Measurements from ENCODE around the gene SPCS3.
A peak's percentile ranks its signal among the peaks of the same experiment; 100 is the strongest.
"Not testable (repeated sequence)": the region's sequence is repeated elsewhere in the genome, so short reads cannot be mapped to it uniquely, and the experiment has no call there.

The SPCS3 gene

DNA sequence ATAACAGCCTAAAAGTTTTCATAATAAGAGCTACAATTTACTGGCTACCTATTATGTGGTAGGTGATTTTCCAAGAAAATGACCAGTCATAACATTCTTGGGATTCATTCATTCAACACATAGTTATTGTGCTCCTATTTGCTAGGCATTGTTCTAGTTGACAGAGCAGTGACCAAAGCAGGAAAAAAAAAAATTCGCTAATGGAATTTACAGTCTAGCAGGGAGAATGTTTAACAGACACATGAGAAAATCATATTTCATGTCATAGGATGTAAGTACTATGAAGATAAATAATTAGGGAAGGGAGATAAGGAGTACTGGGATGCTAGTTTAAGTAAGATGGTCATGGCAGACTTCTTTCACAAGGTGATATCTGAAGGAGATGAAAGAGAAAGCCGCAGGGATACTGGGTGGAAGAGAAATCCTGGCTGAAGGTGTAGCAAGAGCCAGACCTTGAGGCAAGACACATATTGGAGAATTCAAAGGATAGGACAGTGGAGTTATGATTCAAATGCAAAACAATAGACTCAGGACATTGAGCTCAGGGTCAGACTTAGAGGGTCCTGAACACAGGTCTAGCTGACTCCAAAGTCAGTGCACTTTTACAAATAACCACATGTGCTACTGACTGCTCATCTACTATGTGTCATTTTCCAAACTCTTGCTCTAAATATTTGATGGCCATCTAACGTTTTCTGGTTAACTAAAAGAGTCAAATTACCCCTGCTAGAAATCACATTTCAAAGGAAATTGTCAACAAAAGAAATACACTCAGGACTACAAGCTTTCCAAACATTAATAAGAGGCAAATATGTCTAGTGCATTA lies 20.4 kb downstream of the SPCS3 start:
- TF ChIP-seq, protein P1, sequence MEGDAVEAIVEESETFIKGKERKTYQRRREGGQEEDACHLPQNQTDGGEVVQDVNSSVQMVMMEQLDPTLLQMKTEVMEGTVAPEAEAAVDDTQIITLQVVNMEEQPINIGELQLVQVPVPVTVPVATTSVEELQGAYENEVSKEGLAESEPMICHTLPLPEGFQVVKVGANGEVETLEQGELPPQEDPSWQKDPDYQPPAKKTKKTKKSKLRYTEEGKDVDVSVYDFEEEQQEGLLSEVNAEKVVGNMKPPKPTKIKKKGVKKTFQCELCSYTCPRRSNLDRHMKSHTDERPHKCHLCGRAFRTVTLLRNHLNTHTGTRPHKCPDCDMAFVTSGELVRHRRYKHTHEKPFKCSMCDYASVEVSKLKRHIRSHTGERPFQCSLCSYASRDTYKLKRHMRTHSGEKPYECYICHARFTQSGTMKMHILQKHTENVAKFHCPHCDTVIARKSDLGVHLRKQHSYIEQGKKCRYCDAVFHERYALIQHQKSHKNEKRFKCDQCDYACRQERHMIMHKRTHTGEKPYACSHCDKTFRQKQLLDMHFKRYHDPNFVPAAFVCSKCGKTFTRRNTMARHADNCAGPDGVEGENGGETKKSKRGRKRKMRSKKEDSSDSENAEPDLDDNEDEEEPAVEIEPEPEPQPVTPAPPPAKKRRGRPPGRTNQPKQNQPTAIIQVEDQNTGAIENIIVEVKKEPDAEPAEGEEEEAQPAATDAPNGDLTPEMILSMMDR (IDR thresholded peaks at IDR 0.05; ENCODE audit: control extremely low read depth, extremely low read depth, low read depth, missing control alignments): no peak
- POLR2A ChIA-PET: no interaction called here

DNA sequence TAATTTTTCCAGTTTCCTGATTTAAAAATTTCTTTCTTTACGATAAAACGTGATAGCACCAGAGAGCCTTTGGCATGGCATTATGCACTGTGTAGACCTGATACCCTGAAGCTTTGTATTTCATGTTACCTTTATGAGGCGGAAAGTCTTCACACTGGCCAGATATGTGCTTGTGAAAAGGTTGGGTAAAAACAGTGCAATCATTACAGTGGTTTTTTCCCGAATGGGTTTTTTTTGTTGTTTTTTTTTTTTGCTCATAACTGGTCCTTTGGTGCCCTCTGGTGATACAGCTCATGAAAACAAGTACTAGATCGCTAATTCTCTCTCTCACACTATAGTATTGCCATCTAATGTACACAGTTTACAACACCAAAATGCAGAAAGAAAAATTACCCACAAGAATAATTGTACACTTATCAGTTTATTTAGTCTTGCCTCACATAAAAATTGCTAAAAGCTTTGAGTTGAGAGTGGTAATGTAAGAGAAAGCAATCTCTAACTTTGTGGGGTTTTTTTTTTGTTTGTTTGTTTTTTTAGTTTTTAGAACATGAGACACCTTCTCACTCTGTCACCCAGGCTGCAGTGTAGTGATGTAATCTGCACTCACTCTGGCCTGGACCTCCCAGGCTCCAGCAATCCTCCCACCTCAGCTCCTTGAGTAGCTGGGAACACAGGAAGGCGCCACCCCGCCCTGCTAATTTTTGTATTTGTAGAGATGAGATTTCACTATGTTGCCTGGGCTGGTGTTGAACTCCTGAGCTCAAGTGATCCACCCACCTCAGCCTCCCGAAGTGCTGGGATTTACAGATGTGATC lies 21.3 kb downstream of the SPCS3 start:
- ChIA-PET POLR2A (no interaction called here), CTCF (interaction anchor here (0.7 to 3.8 kb wide), 32 partner anchors 9 to 1577 kb away, joined by 3 to 39 read pairs (median 3); partner anchors contain the start of gene SPCS3)
- TF ChIP-seq, protein P1 (IDR thresholded peaks at IDR 0.05; ENCODE audit: control extremely low read depth, extremely low read depth, low read depth, missing control alignments): peak; percentile 48
- DNase-seq (ENCODE audit: extremely low spot score): peak; percentile 28

More for the DNA sequence above, 20.4 kb downstream of the SPCS3 start:
- no peak for DNase-seq (ENCODE audit: extremely low spot score)
- CTCF ChIA-PET: interaction anchor here (0.6 to 3.8 kb wide), 28 partner anchors 8 to 1576 kb away, joined by 3 to 39 read pairs (median 3); partner anchors contain the start of gene SPCS3

DNA sequence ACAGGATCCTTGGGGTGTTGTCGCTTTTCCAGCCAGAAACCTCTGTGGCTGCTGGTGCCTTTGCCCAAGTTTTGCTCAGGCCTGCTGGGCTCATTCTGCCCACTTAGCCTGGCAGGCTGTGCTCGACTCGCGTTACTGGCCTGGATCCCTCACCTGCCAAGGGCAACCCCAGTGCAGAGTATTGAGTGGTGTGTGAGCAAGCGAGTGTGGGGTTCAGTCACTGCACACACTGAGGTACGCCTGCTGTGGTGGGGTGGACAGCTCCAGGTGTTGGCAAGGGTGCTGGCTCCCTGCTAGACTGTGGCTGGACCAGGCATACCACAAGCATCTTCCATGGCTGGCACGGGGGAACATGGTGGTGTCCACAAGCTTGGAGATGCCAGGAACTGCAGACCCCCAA lies 22.6 kb downstream of the SPCS3 start:
- DNase-seq (ENCODE audit: extremely low spot score): no peak
- TF ChIP-seq, protein P1 (IDR thresholded peaks at IDR 0.05; ENCODE audit: control extremely low read depth, extremely low read depth, low read depth, missing control alignments): no peak
- ChIA-PET CTCF (interaction anchor here (1.1 to 3.8 kb wide), 10 partner anchors 10 to 1578 kb away, joined by 3 to 39 read pairs (median 10); no protein-coding TSS in a partner anchor), POLR2A (no interaction called here)

DNA sequence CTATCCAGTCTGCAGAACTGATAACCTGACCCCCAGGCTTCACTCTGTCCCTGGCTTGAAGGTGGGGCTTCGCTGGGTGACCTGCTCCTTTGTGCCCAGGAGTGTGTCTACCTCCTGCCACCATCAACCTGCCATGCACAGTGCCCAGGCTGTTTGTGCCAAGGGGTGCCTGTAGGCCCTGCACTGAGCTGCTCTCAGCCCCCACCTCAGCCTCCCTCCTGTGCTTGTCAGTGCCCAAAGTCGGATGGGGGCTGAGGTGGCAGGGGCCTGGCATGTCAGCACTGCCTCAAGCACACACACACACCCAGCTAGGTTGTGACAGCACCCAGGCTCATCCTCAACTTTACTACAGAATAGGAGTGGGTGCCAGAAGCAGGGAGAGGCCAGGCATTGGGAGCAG lies 23.5 kb downstream of the SPCS3 start:
- CTCF ChIA-PET: interaction anchor here (1.3 to 3.5 kb wide), 5 partner anchors 9 to 396 kb away, joined by 6 to 19 read pairs (median 7); no protein-coding TSS in a partner anchor
- TF ChIP-seq, protein P1 (IDR thresholded peaks at IDR 0.05; ENCODE audit: control extremely low read depth, extremely low read depth, low read depth, missing control alignments): no peak
- DNase-seq (ENCODE audit: extremely low spot score): no peak
- POLR2A ChIA-PET: no interaction called here

DNA sequence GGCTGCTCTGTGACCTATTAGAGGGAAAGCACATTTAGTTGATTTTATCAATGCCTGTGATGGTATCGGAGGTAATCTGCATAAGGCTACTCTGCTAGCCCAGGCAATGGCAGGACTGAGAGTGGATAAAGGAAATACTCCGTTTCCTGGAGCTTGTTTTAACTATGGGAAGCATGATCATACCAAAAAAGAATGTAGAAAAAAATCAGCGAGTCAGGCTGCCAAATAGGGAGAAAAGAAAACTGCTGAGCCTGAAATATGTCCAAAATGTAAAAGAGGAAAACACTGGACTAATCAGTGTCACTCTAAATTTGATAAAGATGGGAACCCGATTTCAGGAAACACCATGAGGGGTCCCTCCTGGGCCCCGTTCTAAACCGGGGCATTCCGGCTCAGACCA lies 25.6 kb downstream of the SPCS3 start:
- POLR2A ChIA-PET; DNase-seq (ENCODE audit: extremely low spot score): not testable (repeated sequence)
- CTCF ChIA-PET: interaction anchor here (1.4 to 2.2 kb wide), 3 partner anchors 20 to 310 kb away, joined by 3 to 7 read pairs (median 4); no protein-coding TSS in a partner anchor

DNA sequence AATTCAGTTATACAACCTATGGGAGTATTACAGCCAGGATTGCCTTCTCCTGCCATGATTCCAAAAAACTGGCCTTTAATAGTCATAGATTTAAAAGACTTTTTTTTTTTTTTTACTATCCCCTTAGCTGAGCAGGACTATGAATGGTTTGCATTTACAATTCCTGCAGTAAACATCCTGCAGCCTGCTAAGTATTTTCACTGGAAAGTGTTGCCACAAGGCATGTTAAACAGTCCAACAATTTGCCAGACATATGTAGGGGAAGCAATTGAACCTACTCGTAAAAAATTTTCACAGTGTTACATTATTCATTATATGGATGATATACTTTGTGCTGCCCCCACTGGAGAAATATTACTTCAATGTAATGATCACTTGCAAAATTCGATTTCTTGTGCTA lies 27.1 kb downstream of the SPCS3 start:
- POLR2A ChIA-PET: not testable (repeated sequence)

DNA sequence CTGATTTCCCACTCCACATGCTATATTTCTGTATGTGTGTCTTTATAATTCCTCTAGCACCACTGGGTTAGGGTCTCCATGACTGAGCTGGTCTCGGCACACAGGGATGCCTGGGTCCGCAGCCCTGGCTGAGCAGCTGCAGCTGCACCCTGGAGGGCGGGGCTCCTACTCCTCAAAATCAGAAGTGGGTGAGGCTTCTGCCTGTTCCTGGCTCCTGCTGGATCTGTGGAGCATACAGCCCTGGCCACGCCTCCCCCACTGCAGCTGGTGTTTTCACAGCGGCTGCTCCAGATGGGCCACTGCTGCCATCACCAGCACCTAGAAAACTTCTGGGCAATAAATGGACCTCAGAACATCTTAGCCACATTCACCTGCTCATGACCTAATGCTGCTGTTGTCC lies 30.9 kb downstream of the SPCS3 start:
- DNase-seq (ENCODE audit: extremely low spot score): no peak
- TF ChIP-seq, protein P1 (IDR thresholded peaks at IDR 0.05; ENCODE audit: control extremely low read depth, extremely low read depth, low read depth, missing control alignments): no peak
- POLR2A ChIA-PET: no interaction called here
- CTCF ChIA-PET: interaction anchor here (1.0 to 1.8 kb wide), 5 partner anchors 9 to 697 kb away, joined by 3 to 10 read pairs (median 4); no protein-coding TSS in a partner anchor

More for the DNA sequence above, 27.1 kb downstream of the SPCS3 start:
- DNase-seq (ENCODE audit: extremely low spot score); CTCF ChIA-PET: not testable (repeated sequence)
